H9 (cell line): ENCODE data around the gene HRC. TPM values are rescaled to one million over a fixed set of nuclear protein-coding genes. Genes with fewer than 3 reads are reported as not detected.

Experiments
- DNase-seq: peaks from one replicate; pipeline ENCODE4 v3.0.0-alpha.2; 2017
- H2AFZ ChIP-seq: one replicate; pipeline ENCODE4 v1.6.1; 2013; ENCODE audit warnings: mild to moderate bottlenecking, low read length, control low read depth, moderate library complexity
- H2AK5ac ChIP-seq: 2 replicates; pipeline ENCODE4 v1.6.1; 2013; ENCODE audit warnings: low read length, control low read depth, mixed read lengths; ENCODE audit not compliant: insufficient read length
- H2BK120ac ChIP-seq: one replicate; pipeline ENCODE4 v1.6.1; 2013; ENCODE audit warnings: low read depth, mild to moderate bottlenecking, low read length, control low read depth, inconsistent platforms; ENCODE audit not compliant: poor library complexity, severe bottlenecking
- H2BK12ac ChIP-seq: 2 replicates; pipeline ENCODE4 v1.6.1; 2013; ENCODE audit warnings: low read length, control low read depth, mixed read lengths, low read depth; ENCODE audit not compliant: insufficient read length
- H2BK15ac ChIP-seq: 2 replicates; pipeline ENCODE4 v1.6.1; 2013; ENCODE audit warnings: low read depth, low read length, control low read depth
- H2BK20ac ChIP-seq: one replicate; pipeline ENCODE4 v1.6.1; 2013; ENCODE audit warnings: low read depth, mild to moderate bottlenecking, low read length, control low read depth, inconsistent platforms; ENCODE audit not compliant: poor library complexity, severe bottlenecking
- H2BK5ac ChIP-seq: 2 replicates; pipeline ENCODE4 v1.6.1; 2013; ENCODE audit warnings: low read length, control low read depth, mixed read lengths; ENCODE audit not compliant: insufficient read length
- H3K14ac ChIP-seq: 2 replicates; pipeline ENCODE4 v1.6.1; 2013; ENCODE audit warnings: low read length, control low read depth; ENCODE audit not compliant: insufficient read depth
- H3K18ac ChIP-seq: 2 replicates; pipeline ENCODE4 v1.6.1; 2013; ENCODE audit warnings: low read depth, mild to moderate bottlenecking, mixed read lengths, low read length, control low read depth; ENCODE audit not compliant: insufficient read length
- H3K23ac ChIP-seq: 2 replicates; pipeline ENCODE4 v1.6.1; 2013; ENCODE audit warnings: low read length, control low read depth, mixed read lengths, low read depth; ENCODE audit not compliant: insufficient read length
- H3K23me2 ChIP-seq: 2 replicates; pipeline ENCODE4 v1.6.1; 2013; ENCODE audit warnings: low read depth, mild to moderate bottlenecking, mixed read lengths, low read length, control low read depth; ENCODE audit not compliant: insufficient read length, poor library complexity, severe bottlenecking
- H3K27ac ChIP-seq: 2 replicates; pipeline ENCODE4 v1.5.1; 2013; ENCODE audit warnings: low read length, control low read depth, mixed read lengths, low read depth; ENCODE audit not compliant: insufficient read length
- H3K27me3 ChIP-seq: 2 replicates; pipeline ENCODE4 v1.6.1; 2013; ENCODE audit warnings: low read length, control low read depth, inconsistent platforms; ENCODE audit not compliant: insufficient read depth
- H3K4ac ChIP-seq: 2 replicates; pipeline ENCODE4 v1.6.1; 2013; ENCODE audit warnings: low read depth, mild to moderate bottlenecking, control low read depth, inconsistent platforms, low read length, moderate library complexity
- H3K4me1 ChIP-seq: 2 replicates; pipeline ENCODE4 v1.6.1; 2013; ENCODE audit warnings: low read length, control low read depth, inconsistent platforms; ENCODE audit not compliant: insufficient read depth
- H3K4me2 ChIP-seq: 2 replicates; pipeline ENCODE4 v1.6.1; 2013; ENCODE audit warnings: low read length, control low read depth, mixed read lengths; ENCODE audit not compliant: insufficient read length, insufficient read depth
- H3K56ac ChIP-seq: 2 replicates; pipeline ENCODE4 v1.6.1; 2013; ENCODE audit warnings: low read depth, mild to moderate bottlenecking, mixed read lengths, low read length, control low read depth; ENCODE audit not compliant: insufficient read length
- H3K79me1 ChIP-seq: 2 replicates; pipeline ENCODE4 v1.6.1; 2013; ENCODE audit warnings: low read depth, mild to moderate bottlenecking, moderate library complexity, low read length, control low read depth, inconsistent platforms; ENCODE audit not compliant: insufficient read depth, poor library complexity, severe bottlenecking
- H3K79me2 ChIP-seq: 2 replicates; pipeline ENCODE4 v1.6.1; 2013; ENCODE audit warnings: low read length, control low read depth, inconsistent platforms; ENCODE audit not compliant: insufficient read depth
- H3K9ac ChIP-seq: 2 replicates; pipeline ENCODE4 v1.6.1; 2013; ENCODE audit warnings: low read length, control low read depth, mixed read lengths; ENCODE audit not compliant: insufficient read length; ENCODE audit errors: extremely low read depth
- H3K9me3 ChIP-seq: one replicate; pipeline ENCODE4 v1.6.1; 2013; ENCODE audit warnings: low read depth, low read length, inconsistent platforms; ENCODE audit not compliant: control insufficient read depth
- H3T11ph ChIP-seq: one replicate; pipeline ENCODE4 v1.6.1; 2013; ENCODE audit warnings: mild to moderate bottlenecking, low read length, control low read depth, inconsistent platforms
- H4K20me1 ChIP-seq: one replicate; pipeline ENCODE4 v1.6.1; 2013; ENCODE audit not compliant: control insufficient read depth, insufficient read length, insufficient read depth
- H4K5ac ChIP-seq: 2 replicates; pipeline ENCODE4 v1.6.1; 2013; ENCODE audit warnings: low read depth, mild to moderate bottlenecking, mixed read lengths, low read length, control low read depth; ENCODE audit not compliant: insufficient read length
- H4K8ac ChIP-seq: replicated peaks from 2 replicates; pipeline ENCODE4 v1.6.1; 2013; ENCODE audit warnings: low read length, control low read depth, mixed read lengths, low read depth; ENCODE audit not compliant: insufficient read length
- H4K91ac ChIP-seq: 2 replicates; pipeline ENCODE4 v1.6.1; 2013; ENCODE audit warnings: low read depth, mild to moderate bottlenecking, moderate library complexity, mixed read lengths, low read length, control low read depth; ENCODE audit not compliant: insufficient read length
- H3K27ac Mint-ChIP-seq, 3 experiments: 2 replicates in 2 of 3; 3 replicates in 1 of 3; pipeline ENCODE4 v1.8.0; 2020 to 2021; ENCODE audit warnings: mixed read lengths in 3 of 3, mild to moderate bottlenecking in 1 of 3, moderate library complexity in 1 of 3
- H3K27me3 Mint-ChIP-seq: 2 replicates; pipeline ENCODE4 v1.8.0; 2021; ENCODE audit warnings: low read depth, mild to moderate bottlenecking, moderate library complexity, mixed read lengths
- H3K36me3 Mint-ChIP-seq, 3 experiments: 2 replicates in 2 of 3; 3 replicates in 1 of 3; pipeline ENCODE4 v1.8.0; 2020 to 2021; ENCODE audit warnings: low read depth in 3 of 3, mixed read lengths in 3 of 3; ENCODE audit not compliant: insufficient read depth in 1 of 3
- H3K4me1 Mint-ChIP-seq, 2 experiments: 2 replicates each; pipeline ENCODE4 v1.8.0; 2020; ENCODE audit warnings: mixed read lengths in 2 of 2
- H3K4me3 Mint-ChIP-seq, 2 experiments: 2 replicates in 1 of 2; 3 replicates in 1 of 2; pipeline ENCODE4 v1.8.0; 2020 to 2021; ENCODE audit warnings: mild to moderate bottlenecking in 2 of 2, mixed read lengths in 2 of 2, moderate library complexity in 1 of 2
- H3K9me3 Mint-ChIP-seq, 2 experiments: 2 replicates in 1 of 2; 3 replicates in 1 of 2; pipeline ENCODE4 v1.8.0; 2020; ENCODE audit warnings: mild to moderate bottlenecking in 2 of 2, mixed read lengths in 2 of 2, moderate library complexity in 1 of 2
- CTCF ChIP-seq: fragments of 200-600 bp; sonication (generic); conservative IDR thresholded peaks from 3 replicates; pipeline ENCODE4 v1.8.0; 2021; ENCODE audit warnings: antibody characterized with exemption, mild to moderate bottlenecking
- WGBS: extraction: QIAGEN DNeasy Blood & Tissue Kit; methylation state at CpG from one replicate; pipeline ENCODE4 v1.1.7; 2013; ENCODE audit warnings: missing lambda C conversion rate, low lambda C conversion rate, mixed read lengths; ENCODE audit not compliant: insufficient read length; ENCODE audit errors: extremely low coverage; 5-methylcytosine and 5-hydroxymethylcytosine counted together
- total RNA-seq: library from RNA; stranded (reverse); gene quantifications from 2 replicates; pipeline ENCODE4 v1.2.1, GENCODE V29; 2021

The HRC gene
- total RNA-seq, 1 experiment from 2014 or later = 1.8 TPM

GRCh38 chr19:49161987-49162386 lies 6.8 kb upstream of the HRC start:
- H2AK5ac ChIP-seq = no peak overlapping the region
- no CpG with 5 or more reads among the region's 4 CpGs for WGBS
- no peaks in the 10 kb centered on the region for H3K79me1 ChIP-seq
- no peaks in the 10 kb centered on the region for H3K9me3 ChIP-seq
- H3K27ac ChIP-seq = no peak overlapping the region
- no peaks in the 10 kb centered on the region for H4K20me1 ChIP-seq
- no peaks in the 10 kb centered on the region; the same call in 1 of the 2 replicates for H3K27me3 ChIP-seq
- no peak overlapping the region for H3K18ac ChIP-seq
- H2AFZ ChIP-seq = no peak overlapping the region
- H4K91ac ChIP-seq = no peak overlapping the region
- no peak overlapping the region for H3K9ac ChIP-seq
- H2BK20ac ChIP-seq = no peak overlapping the region
- peaks cover 14% of the 10 kb centered on the region for H3K23me2 ChIP-seq
- H4K5ac ChIP-seq = no peak overlapping the region
- no peak overlapping the region for H3K23ac ChIP-seq
- H3K56ac ChIP-seq = no peak overlapping the region
- H3K4me3 Mint-ChIP-seq = no peak overlapping the region
- no peak for TF ChIP-seq CTCF
- no peak overlapping the region for H3K4ac ChIP-seq
- H3K27ac Mint-ChIP-seq = peak overlapping the region in 1 of 3 experiments; percentile 30; a peak in 2 of 7 replicates
- H3K4me1 Mint-ChIP-seq = peaks cover 12 to 23% of the 10 kb centered on the region in 2 experiments
- H2BK12ac ChIP-seq = no peak overlapping the region
- no peaks in the 10 kb centered on the region; the same call in 1 of the 2 replicates for H3K4me1 ChIP-seq
- no peak overlapping the region for H2BK120ac ChIP-seq
- no peak overlapping the region for H3K4me2 ChIP-seq
- no peaks in the 10 kb centered on the region; a peak in 2 of 5 replicates for H3K9me3 Mint-ChIP-seq
- peaks cover 11% of the 10 kb centered on the region for H3K27me3 Mint-ChIP-seq
- H3K14ac ChIP-seq = no peak overlapping the region
- peaks cover 0 to 4% (median 0%) of the 10 kb centered on the region in 3 experiments; a peak in 1 of 7 replicates for H3K36me3 Mint-ChIP-seq
- DNase-seq = no peak
- H4K8ac ChIP-seq = no peak overlapping the region
- no peaks in the 10 kb centered on the region for H3K79me2 ChIP-seq
- no peak overlapping the region for H2BK15ac ChIP-seq
- no peak overlapping the region for H2BK5ac ChIP-seq
- H3T11ph ChIP-seq = no peak overlapping the region
